Measurements from ENCODE around the gene CCL23.

GRCh38 chr17:35969558-35970380, 48.0 kb downstream of the CCL23 start:
- TF ChIP-seq CTCF (conservative IDR thresholded peaks at IDR 0.05) (peak; percentile 86), EZH2 (IDR thresholded peaks at IDR 0.05; ENCODE audit: low read depth) (no peak)
